Astrocyte (in vitro differentiated cells and primary cell): Measurements from ENCODE around the gene TGIF1. TPM values are rescaled to one million over a fixed set of nuclear protein-coding genes. Genes with fewer than 3 reads are reported as not detected.

ENCODE experiments used
- DNase-seq: peaks from one replicate; pipeline ENCODE4 v3.0.0-alpha.2; 2010; ENCODE audit warnings: low read depth
- FAIRE-seq: peaks from 2 replicates; lab custom pipeline; 2011; peaks lifted over from hg19 to GRCh38; lab: Jason Lieb, UNC
- H2AFZ ChIP-seq: 2 replicates; pipeline ENCODE4 v1.6.0; 2012; ENCODE audit warnings: low read depth, low read length, inconsistent platforms
- H3K27ac ChIP-seq: 2 replicates; pipeline ENCODE4 v1.5.1; 2011; ENCODE audit warnings: low read depth, low read length, inconsistent platforms
- H3K27me3 ChIP-seq: 2 replicates; pipeline ENCODE4 v1.6.0; 2011; ENCODE audit warnings: low read length, inconsistent platforms; ENCODE audit not compliant: insufficient read depth
- H3K36me3 ChIP-seq: 2 replicates; pipeline ENCODE4 v1.5.1; 2011; ENCODE audit warnings: low read length, inconsistent platforms; ENCODE audit not compliant: insufficient read depth
- H3K4me1 ChIP-seq: 2 replicates; pipeline ENCODE4 v1.5.1; 2011; ENCODE audit warnings: low read length, inconsistent platforms; ENCODE audit not compliant: insufficient read depth
- H3K4me2 ChIP-seq: 2 replicates; pipeline ENCODE4 v1.6.0; 2012; ENCODE audit warnings: low read length, inconsistent platforms
- H3K4me3 ChIP-seq: 2 replicates; pipeline ENCODE4 v1.5.1; 2011; ENCODE audit warnings: low read depth, mild to moderate bottlenecking, low read length, inconsistent platforms; ENCODE audit not compliant: insufficient read depth
- H3K79me2 ChIP-seq: 2 replicates; pipeline ENCODE4 v1.6.0; 2012; ENCODE audit warnings: mild to moderate bottlenecking, low read length, inconsistent platforms; ENCODE audit not compliant: insufficient read depth
- H3K9ac ChIP-seq: 2 replicates; pipeline ENCODE4 v1.6.0; 2012; ENCODE audit warnings: mild to moderate bottlenecking, low read length, inconsistent platforms
- H3K9me3 ChIP-seq: 2 replicates; pipeline ENCODE4 v1.5.1; 2012; ENCODE audit warnings: low read depth, mild to moderate bottlenecking, low read length, inconsistent platforms; ENCODE audit not compliant: insufficient read depth
- H4K20me1 ChIP-seq: 2 replicates; pipeline ENCODE4 v1.6.0; 2012; ENCODE audit warnings: low read length, inconsistent platforms; ENCODE audit not compliant: insufficient read depth
- H3K27ac Mint-ChIP-seq: one replicate; pipeline ENCODE4 v1.8.0; 2021; ENCODE audit warnings: mild to moderate bottlenecking, mixed read lengths; ENCODE audit not compliant: unreplicated experiment
- H3K27me3 Mint-ChIP-seq: one replicate; pipeline ENCODE4 v1.8.0; 2021; ENCODE audit warnings: low read depth, mixed read lengths; ENCODE audit not compliant: unreplicated experiment
- H3K36me3 Mint-ChIP-seq: one replicate; pipeline ENCODE4 v1.8.0; 2021; ENCODE audit warnings: low read depth, mixed read lengths; ENCODE audit not compliant: unreplicated experiment
- H3K4me1 Mint-ChIP-seq: one replicate; pipeline ENCODE4 v1.8.0; 2021; ENCODE audit warnings: low read depth, mixed read lengths; ENCODE audit not compliant: unreplicated experiment
- H3K4me3 Mint-ChIP-seq: one replicate; pipeline ENCODE4 v1.8.0; 2021; ENCODE audit warnings: mild to moderate bottlenecking, moderate library complexity, mixed read lengths; ENCODE audit not compliant: unreplicated experiment
- H3K9me3 Mint-ChIP-seq: one replicate; pipeline ENCODE4 v1.8.0; 2021; ENCODE audit warnings: mild to moderate bottlenecking, mixed read lengths; ENCODE audit not compliant: unreplicated experiment
- CTCF ChIP-seq: IDR thresholded peaks from 2 replicates; pipeline ENCODE4 v1.5.1; 2011; ENCODE audit warnings: low read depth, mild to moderate bottlenecking, inconsistent platforms, low read length, moderate library complexity; ENCODE audit not compliant: insufficient read depth
- EZH2 ChIP-seq: IDR thresholded peaks from 2 replicates; pipeline ENCODE4 v1.6.1; 2012; ENCODE audit warnings: mild to moderate bottlenecking, low read length, inconsistent platforms; ENCODE audit not compliant: insufficient read depth
- total RNA-seq: library from RNA; stranded (reverse); gene quantifications from 2 replicates; pipeline ENCODE4 v1.2.1, GENCODE V29; 2021

Gene TGIF1
- total RNA-seq, 1 donor from 2014 or later, result 128 TPM

GRCh38 chr18:3472681-3473544 is 22.9 kb downstream of the TGIF1 start:
- H3K36me3 ChIP-seq, result no peaks in the 10 kb centered on the region
- Mint-ChIP-seq H3K9me3 (peaks cover 16% of the 10 kb centered on the region), H3K4me1 (peaks cover 7% of the 10 kb centered on the region), H3K27me3 (no peaks in the 10 kb centered on the region), H3K4me3 (no peak overlapping the region), H3K27ac (no peak overlapping the region), H3K36me3 (peaks cover 15% of the 10 kb centered on the region)
- TF ChIP-seq EZH2 (no peak), CTCF (no peak)
- no peaks in the 10 kb centered on the region for H3K27me3 ChIP-seq
- FAIRE-seq, result no peak
- H3K4me2 ChIP-seq, result no peak overlapping the region
- no peak overlapping the region for H3K27ac ChIP-seq
- H3K79me2 ChIP-seq, result no peaks in the 10 kb centered on the region
- no peak overlapping the region for H3K9ac ChIP-seq
- H3K4me1 ChIP-seq, result no peaks in the 10 kb centered on the region
- no peak overlapping the region for H3K4me3 ChIP-seq
- H3K9me3 ChIP-seq, result no peaks in the 10 kb centered on the region
- no peak overlapping the region for H2AFZ ChIP-seq
- H4K20me1 ChIP-seq, result no peaks in the 10 kb centered on the region
- DNase-seq, result no peak

- no peaks in the 10 kb centered on the region for H3K79me2 ChIP-seq
- no peaks in the 10 kb centered on the region for H3K4me1 ChIP-seq
- H2AFZ ChIP-seq, result no peak overlapping the region
- Mint-ChIP-seq H3K4me3 (no peak overlapping the region), H3K27me3 (no peaks in the 10 kb centered on the region), H3K27ac (no peak overlapping the region), H3K36me3 (peaks cover 10% of the 10 kb centered on the region), H3K4me1 (peaks cover 5% of the 10 kb centered on the region), H3K9me3 (peaks cover 12% of the 10 kb centered on the region)
- FAIRE-seq (no peak), DNase-seq (no peak)
- H3K9me3 ChIP-seq, result no peaks in the 10 kb centered on the region
- no peaks in the 10 kb centered on the region for H3K27me3 ChIP-seq
- H3K4me3 ChIP-seq, result no peak overlapping the region
- no peak overlapping the region for H3K4me2 ChIP-seq
- no peak overlapping the region for H3K27ac ChIP-seq
- no peak overlapping the region for H3K9ac ChIP-seq
- no peaks in the 10 kb centered on the region for H3K36me3 ChIP-seq
- no peak for TF ChIP-seq EZH2
- TF ChIP-seq CTCF, result no peak
- no peaks in the 10 kb centered on the region for H4K20me1 ChIP-seq
Measured at GRCh38 chr18:3478262-3478978, 28.4 kb downstream of the TGIF1 start.
